ENCODE data around the gene TRAF3IP1.
"Not testable (repeated sequence)": the region's sequence is repeated elsewhere in the genome, so short reads cannot be mapped to it uniquely, and the experiment has no call there.

The TRAF3IP1 gene

GRCh38 chr2:238308177-238308576, 12.1 kb upstream of the TRAF3IP1 start:
- no peak for DNase-seq (ENCODE audit: low read depth in 3 of 3)

GRCh38 chr2:238310721-238311120, 9.6 kb upstream of the TRAF3IP1 start:
- not testable (repeated sequence) for DNase-seq (ENCODE audit: low read depth in 3 of 3)

GRCh38 chr2:238313289-238313990, 6.9 kb upstream of the TRAF3IP1 start:
- no peak for DNase-seq (ENCODE audit: low read depth in 3 of 3)

GRCh38 chr2:238313991-238314350, 6.3 kb upstream of the TRAF3IP1 start:
- DNase-seq (ENCODE audit: low read depth in 3 of 3), result no peak

GRCh38 chr2:238314576-238314975, 5.7 kb upstream of the TRAF3IP1 start:
- no peak for DNase-seq (ENCODE audit: low read depth in 3 of 3)

- no peak for DNase-seq (ENCODE audit: low read depth in 3 of 3)
Measured at GRCh38 chr2:238315031-238315595, 5.2 kb upstream of the TRAF3IP1 start.

GRCh38 chr2:238320648-238321281, 447 bp downstream of the TRAF3IP1 start:
- DNase-seq (ENCODE audit: low read depth in 3 of 3), result peak in 1 of 3 donors; percentile 4

GRCh38 chr2:238321467-238321866, 1.1 kb downstream of the TRAF3IP1 start:
- DNase-seq (ENCODE audit: low read depth in 3 of 3), result no peak

- DNase-seq (ENCODE audit: low read depth in 3 of 3), result no peak
Measured at GRCh38 chr2:238322001-238322411, 1.7 kb downstream of the TRAF3IP1 start.

- DNase-seq (ENCODE audit: low read depth in 3 of 3), result not testable (repeated sequence)
Measured at GRCh38 chr2:238324248-238324647, 3.9 kb downstream of the TRAF3IP1 start.

GRCh38 chr2:238325694-238326093, 5.4 kb downstream of the TRAF3IP1 start:
- DNase-seq (ENCODE audit: low read depth in 3 of 3), result no peak

GRCh38 chr2:238326801-238327365, 6.6 kb downstream of the TRAF3IP1 start:
- DNase-seq (ENCODE audit: low read depth in 3 of 3), result no peak

- no peak for DNase-seq (ENCODE audit: low read depth in 3 of 3)
Measured at GRCh38 chr2:238327751-238328150, 7.4 kb downstream of the TRAF3IP1 start.

- no peak for DNase-seq (ENCODE audit: low read depth in 3 of 3)
Measured at GRCh38 chr2:238330391-238330790, 10.1 kb downstream of the TRAF3IP1 start.

GRCh38 chr2:238331916-238332315, 11.6 kb downstream of the TRAF3IP1 start:
- no peak for DNase-seq (ENCODE audit: low read depth in 3 of 3)

GRCh38 chr2:238334885-238335284, 14.6 kb downstream of the TRAF3IP1 start:
- DNase-seq (ENCODE audit: low read depth in 3 of 3), result no peak

- not testable (repeated sequence) for DNase-seq (ENCODE audit: low read depth in 3 of 3)
Measured at GRCh38 chr2:238335591-238335990, 15.3 kb downstream of the TRAF3IP1 start.

GRCh38 chr2:238336151-238336550, 15.8 kb downstream of the TRAF3IP1 start:
- DNase-seq (ENCODE audit: low read depth in 3 of 3), result no peak

- DNase-seq (ENCODE audit: low read depth in 3 of 3), result no peak
Measured at GRCh38 chr2:238336793-238337444, 16.6 kb downstream of the TRAF3IP1 start.

- DNase-seq (ENCODE audit: low read depth in 3 of 3), result no peak
Measured at GRCh38 chr2:238337846-238338245, 17.5 kb downstream of the TRAF3IP1 start.

GRCh38 chr2:238338710-238339394, 18.5 kb downstream of the TRAF3IP1 start:
- no peak for DNase-seq (ENCODE audit: low read depth in 3 of 3)

GRCh38 chr2:238339395-238339780, 19.1 kb downstream of the TRAF3IP1 start:
- no peak for DNase-seq (ENCODE audit: low read depth in 3 of 3)

Measured in stimulated activated CD4-positive, alpha-beta T cell treated with anti-CD3 and anti-CD28 coated beads, TNF-alpha, amount 100 ng/mL, for 48 hours (primary cell).